ENCODE data around the gene TRPM2. TPM values are rescaled to one million over a fixed set of nuclear protein-coding genes. Genes with fewer than 3 reads are reported as not detected.

Gene TRPM2
- total and polyA plus RNA-seq, 2 of the 8 experiments (the other 6 are each of a cell fraction or from before 2014, with no cell fraction given) = 0.27 to 0.28 TPM

DNA sequence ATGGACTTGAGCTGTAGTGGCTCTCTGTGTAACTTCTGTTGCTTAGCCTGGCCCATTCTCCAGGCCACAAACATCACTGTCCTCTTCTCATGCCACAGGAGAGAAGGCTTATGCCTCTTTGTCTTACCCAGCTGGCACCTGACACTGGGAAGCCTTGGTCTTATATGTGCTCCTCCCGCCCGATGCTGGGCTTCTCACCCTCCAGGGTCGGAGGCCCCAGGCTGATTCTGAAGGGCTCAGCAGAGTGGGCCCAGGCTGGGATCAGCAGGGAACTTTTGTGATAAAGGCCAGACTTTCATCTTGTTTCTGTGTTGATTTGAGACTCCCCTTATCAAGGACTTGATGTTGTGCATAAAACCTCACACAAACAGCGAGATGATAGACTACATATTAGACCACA is 29.8 kb downstream of the TRPM2 start:
- Histone ChIP-seq H2BK15ac (ENCODE audit: low read length) (no peak overlapping the region), H3K79me1 (ENCODE audit: low read depth, low read length) (no peaks in the 10 kb centered on the region), H3K23me2 (ENCODE audit: low read depth, low read length) (peaks cover 2% of the 10 kb centered on the region; the same call in 1 of the 2 replicates), H3K56ac (replicated peaks; ENCODE audit: insufficient read length, low read depth, low read length) (no peak overlapping the region), H4K91ac (replicated peaks; ENCODE audit: insufficient read length, low read length) (no peak overlapping the region), H2BK20ac (ENCODE audit: low read length) (no peak overlapping the region), H2AFZ (ENCODE audit: low read length) (no peak overlapping the region), H3K18ac (ENCODE audit: extremely low read depth, low read length) (no peak overlapping the region), H3K4me1 (replicated peaks in 1 of 4; ENCODE audit: control insufficient read depth in 3 of 4, insufficient read depth in 4 of 4, low read length in 3 of 4) (peaks cover 0 to 6% (median 2%) of the 10 kb centered on the region in 4 experiments; a peak in 2 of 7 replicates), H2BK12ac (ENCODE audit: low read depth, low read length) (no peak overlapping the region), H3K14ac (ENCODE audit: insufficient read length) (no peak overlapping the region), H2BK5ac (ENCODE audit: low read depth, low read length) (no peak overlapping the region), H3K4ac (replicated peaks; ENCODE audit: insufficient read length, low read depth, low read length) (no peak overlapping the region), H3K23ac (ENCODE audit: insufficient read length) (no peak overlapping the region), H3K27ac (ENCODE audit: low read depth, low read length) (no peak overlapping the region), H3K9me3 (ENCODE audit: insufficient read depth in 2 of 2, low read depth in 1 of 2, low read length in 1 of 2) (peaks cover 3 to 4% of the 10 kb centered on the region in 2 experiments; a peak in 1 of 4 replicates), H4K5ac (ENCODE audit: insufficient read length, low read depth, low read length) (no peak overlapping the region), H4K20me1 (replicated peaks in 1 of 2; ENCODE audit: control insufficient read depth in 1 of 2, insufficient read depth in 2 of 2, low read length in 2 of 2) (no peaks in the 10 kb centered on the region), H2AK5ac (ENCODE audit: low read depth, low read length) (no peak overlapping the region), H4K8ac (ENCODE audit: extremely low read depth, insufficient read depth, low read length) (no peak overlapping the region), H3K9ac (replicated peaks in 1 of 4; ENCODE audit: extremely low read depth in 1 of 4, low read depth in 3 of 4, low read length in 3 of 4) (no peak overlapping the region), H3K79me2 (ENCODE audit: control insufficient read depth in 1 of 2, insufficient read depth in 2 of 2, low read length in 2 of 2) (no peaks in the 10 kb centered on the region), H3K4me3 (ENCODE audit: extremely low read depth in 1 of 4, insufficient read depth in 2 of 4, low read depth in 3 of 4, low read length in 4 of 4) (no peak overlapping the region), H3K4me2 (ENCODE audit: insufficient read depth in 1 of 2, low read depth in 2 of 2, low read length in 2 of 2) (no peak overlapping the region), H3K27me3 (replicated peaks in 1 of 4; ENCODE audit: control insufficient read depth in 3 of 4, extremely low read depth in 1 of 4, insufficient read depth in 3 of 4, low read length in 3 of 4) (no peaks in the 10 kb centered on the region; a peak in 1 of 7 replicates), H3K36me3 (ENCODE audit: control insufficient read depth in 2 of 4, insufficient read depth in 4 of 4, low read length in 3 of 4) (no peaks in the 10 kb centered on the region), H2BK120ac (replicated peaks; ENCODE audit: low read depth, low read length) (no peak overlapping the region)
- FAIRE-seq = no peak
- ChIA-PET POLR2A (ENCODE audit: partially characterized antibody) (no interaction called here), CTCF (ENCODE audit: partially characterized antibody) (interaction anchor here (1.0 kb wide), 1 partner anchor 25 kb away, joined by 3 read pairs; no protein-coding TSS in a partner anchor)
- TF ChIP-seq ZNF274 (IDR thresholded peaks at IDR 0.05; ENCODE audit: borderline replicate concordance, extremely low read depth, low read length) (no peak), SUZ12 (IDR thresholded peaks at IDR 0.05; ENCODE audit: low read length) (no peak), EZH2 (IDR thresholded peaks at IDR 0.05; ENCODE audit: low read depth, low read length, severe bottlenecking) (no peak), RAD21 (IDR thresholded peaks at IDR 0.05 in 1 of 2, conservative IDR thresholded peaks at IDR 0.05 in 1 of 2; ENCODE audit: low read depth in 2 of 2, low read length in 2 of 2) (no peak), GTF2F1 (IDR thresholded peaks at IDR 0.05; ENCODE audit: borderline replicate concordance, low read depth, low read length) (no peak), SAP30 (IDR thresholded peaks at IDR 0.05; ENCODE audit: insufficient read depth, insufficient replicate concordance, low read length) (no peak), SRF (IDR thresholded peaks at IDR 0.05; ENCODE audit: low read depth, low read length) (no peak)
- DNase-seq (ENCODE audit: low read depth in 1 of 2, low spot score in 2 of 2) = no peak
- WGBS, 2 experiments (ENCODE audit: extremely low coverage in 1 of 2, insufficient coverage in 1 of 2, insufficient read length in 1 of 2, insufficient replicate concordance in 2 of 2, low coverage in 1 of 2, low lambda C conversion rate in 2 of 2, missing lambda C conversion rate in 1 of 2) = 87% methylated on average over 4 of the region's 4 CpGs; no CpG with 5 or more reads in 1 of the 2 experiments

All from H1 (cell line).